Esophagus squamous epithelium (tissue), 4 donors: ENCODE results near the gene KLHL21.

Experiments used
- POLR2A ChIP-seq, 4 donors: fragments of 450-650 bp; IDR thresholded peaks; one replicate each; pipeline ENCODE4 v1.6.1; 2017; ENCODE audit warnings: antibody characterized with exemption in 4 of 4, mild to moderate bottlenecking in 4 of 4, moderate library complexity in 3 of 4
- TF ChIP-seq, protein P1 (sequence below), 6 experiments: fragments of 450-650 bp in 4 of 6; fragments of 200-600 bp in 2 of 6; sonication (generic) in 2 of 6; IDR thresholded peaks; one replicate each; pipeline ENCODE4 v1.5.1; 2016 to 2019; ENCODE audit warnings: antibody characterized with exemption in 6 of 6, mild to moderate bottlenecking in 4 of 6, moderate library complexity in 4 of 6

DNA sequence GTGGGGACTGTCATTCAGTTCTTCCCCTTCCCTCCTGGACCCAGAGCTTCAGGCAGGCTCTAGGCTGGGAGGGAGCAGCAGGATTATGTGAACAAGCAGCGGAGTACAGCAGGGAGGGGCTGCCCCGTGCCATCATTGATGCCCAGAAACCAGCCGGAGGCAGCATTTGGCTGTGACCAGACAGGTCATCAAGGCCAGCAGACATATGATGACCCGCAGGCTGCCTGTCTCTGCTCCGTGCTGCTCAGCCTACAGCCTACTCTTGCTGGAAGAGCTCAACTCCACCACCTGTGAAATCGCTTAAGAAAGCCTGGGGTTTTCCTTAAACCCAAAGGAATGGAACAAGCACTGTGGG lies 4.9 kb downstream of the KLHL21 start:
- TF ChIP-seq, protein P1, sequence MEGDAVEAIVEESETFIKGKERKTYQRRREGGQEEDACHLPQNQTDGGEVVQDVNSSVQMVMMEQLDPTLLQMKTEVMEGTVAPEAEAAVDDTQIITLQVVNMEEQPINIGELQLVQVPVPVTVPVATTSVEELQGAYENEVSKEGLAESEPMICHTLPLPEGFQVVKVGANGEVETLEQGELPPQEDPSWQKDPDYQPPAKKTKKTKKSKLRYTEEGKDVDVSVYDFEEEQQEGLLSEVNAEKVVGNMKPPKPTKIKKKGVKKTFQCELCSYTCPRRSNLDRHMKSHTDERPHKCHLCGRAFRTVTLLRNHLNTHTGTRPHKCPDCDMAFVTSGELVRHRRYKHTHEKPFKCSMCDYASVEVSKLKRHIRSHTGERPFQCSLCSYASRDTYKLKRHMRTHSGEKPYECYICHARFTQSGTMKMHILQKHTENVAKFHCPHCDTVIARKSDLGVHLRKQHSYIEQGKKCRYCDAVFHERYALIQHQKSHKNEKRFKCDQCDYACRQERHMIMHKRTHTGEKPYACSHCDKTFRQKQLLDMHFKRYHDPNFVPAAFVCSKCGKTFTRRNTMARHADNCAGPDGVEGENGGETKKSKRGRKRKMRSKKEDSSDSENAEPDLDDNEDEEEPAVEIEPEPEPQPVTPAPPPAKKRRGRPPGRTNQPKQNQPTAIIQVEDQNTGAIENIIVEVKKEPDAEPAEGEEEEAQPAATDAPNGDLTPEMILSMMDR (IDR thresholded peaks at IDR 0.05), result no peak
- no peak for TF ChIP-seq POLR2A (IDR thresholded peaks at IDR 0.05)
